LNCaP clone FGC (cell line): ENCODE results near the gene UGP2.
A peak's percentile ranks its signal among the peaks of the same experiment; 100 is the strongest.

Experiments
- DNase-seq: peaks from one replicate; pipeline ENCODE4 v3.0.0-alpha.2; 2011; ENCODE audit warnings: low read depth
- H3K4me3 ChIP-seq: 2 replicates; pipeline ENCODE4 v1.5.1; 2011; ENCODE audit warnings: mild to moderate bottlenecking, low read depth, low read length, control low read depth
- CTCF ChIP-seq: IDR thresholded peaks from 2 replicates; pipeline ENCODE4 v1.5.1; 2012; ENCODE audit warnings: mild to moderate bottlenecking; ENCODE audit not compliant: control insufficient read depth, insufficient read depth; ENCODE audit errors: extremely low read depth

UGP2 gene

DNA sequence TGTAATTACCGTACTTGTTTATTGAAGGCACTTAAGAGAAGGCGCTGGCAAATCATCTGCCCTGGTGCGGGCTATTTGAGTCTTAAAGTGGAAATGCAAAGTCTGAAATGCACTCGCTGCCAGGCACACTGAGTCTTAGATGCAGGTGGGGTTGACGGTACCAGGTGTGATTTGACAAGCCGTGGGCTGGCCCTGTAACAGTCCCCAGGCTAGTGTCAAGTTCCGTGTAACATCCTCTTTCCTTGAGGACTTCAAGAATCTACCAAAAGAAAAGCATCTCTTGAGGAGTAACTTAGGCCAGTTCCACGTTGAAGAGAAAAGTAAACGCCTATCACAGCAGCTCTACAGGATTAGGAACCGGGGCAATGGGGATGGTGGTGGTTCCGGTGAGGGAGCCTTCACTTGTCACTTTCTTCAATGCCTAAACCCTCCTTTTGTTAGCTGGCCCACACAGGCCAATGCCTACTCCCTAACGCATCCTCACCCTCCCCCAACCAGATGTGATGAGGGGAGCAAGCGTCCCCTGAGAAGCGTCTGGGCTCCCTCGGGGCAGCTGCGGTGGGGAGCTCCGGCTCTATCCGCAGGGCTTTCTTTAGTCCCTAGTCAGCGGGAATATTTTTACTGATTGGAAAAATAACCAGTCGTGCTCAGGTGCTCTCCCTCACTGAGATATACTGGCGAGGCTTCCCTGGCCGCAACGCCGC is 1.5 kb upstream of the UGP2 start:
- TF ChIP-seq CTCF = no peak
- DNase-seq = no peak
- H3K4me3 ChIP-seq = peak overlapping the region; percentile 70

DNA sequence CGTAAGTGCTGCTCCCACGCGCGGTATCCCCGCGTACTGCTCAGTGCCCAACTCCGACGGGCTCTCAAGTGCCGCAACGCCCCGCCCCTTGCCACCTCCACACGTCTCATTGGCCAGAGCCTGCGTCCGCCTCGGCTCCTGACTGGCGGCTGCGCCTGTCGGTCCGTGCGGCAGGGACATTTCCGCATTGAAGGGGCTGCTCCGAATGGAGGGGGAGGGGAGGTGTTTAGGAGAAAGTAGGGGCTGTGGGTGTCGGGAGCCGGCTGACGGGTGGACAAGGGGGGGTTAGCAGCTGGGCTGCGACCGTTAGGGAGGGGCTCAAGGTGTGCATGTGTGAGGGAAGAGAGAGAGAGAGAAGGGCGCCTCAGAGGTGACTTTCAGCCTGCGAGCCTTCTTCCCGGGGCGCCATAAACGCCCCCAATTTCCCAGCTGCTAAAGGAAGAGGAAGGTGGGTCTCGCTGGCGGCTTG is 877 bp upstream of the UGP2 start:
- no peak for TF ChIP-seq CTCF
- peak; percentile 69 for DNase-seq
- peak overlapping the region; percentile 70 for H3K4me3 ChIP-seq

- peak overlapping the region; percentile 70 for H3K4me3 ChIP-seq
- no peak for DNase-seq
- no peak for TF ChIP-seq CTCF
These were observed 709 bp downstream of the UGP2 start for GRCh38 chr2:63842149-63843061.

- no peak for TF ChIP-seq CTCF
- H3K4me3 ChIP-seq = no peak overlapping the region; the same call in 1 of the 2 replicates
- DNase-seq = no peak
These were observed 1.4 kb downstream of the UGP2 start for GRCh38 chr2:63843093-63843492.

- no peak for TF ChIP-seq CTCF
- no peak overlapping the region for H3K4me3 ChIP-seq
- DNase-seq = no peak
These were observed 2.1 kb downstream of the UGP2 start for GRCh38 chr2:63843791-63844190.

- no peak for DNase-seq
- no peak overlapping the region for H3K4me3 ChIP-seq
These were observed 2.9 kb downstream of the UGP2 start for GRCh38 chr2:63844616-63845015.

More at GRCh38 chr2:63844616-63845015, 2.9 kb downstream of the UGP2 start:
- TF ChIP-seq CTCF = no peak
